DOHH2 (cell line): ENCODE results near the gene RNF11.

Source experiments
- CTCF ChIP-seq: fragments of 200-600 bp; sonication (generic); IDR thresholded peaks from one replicate; pipeline ENCODE4 v1.5.1; 2014; ENCODE audit warnings: antibody characterized with exemption, mild to moderate bottlenecking, low read depth, low read length; ENCODE audit not compliant: poor library complexity, severe bottlenecking
- EZH2phosphoT487 ChIP-seq: fragments of 200-600 bp; sonication (generic); IDR thresholded peaks from 2 replicates; pipeline ENCODE4 v1.6.1; 2017; ENCODE audit warnings: borderline replicate concordance, mild to moderate bottlenecking, antibody characterized with exemption, low read length, moderate library complexity, mixed read lengths

- TF ChIP-seq CTCF (no peak), EZH2phosphoT487 (no peak)
Observed at GRCh38 chr1:51247499-51247898, 11.4 kb downstream of the RNF11 start.
